RWPE2 (cell line): ENCODE results near the gene MRPL17.

ENCODE experiments used
- ATAC-seq: fragments of 200-7000 bp; cut with Tn5 transposase; 3 replicates; pipeline ENCODE4 v1.9.1; 2021; ENCODE audit warnings: low read depth
- DNase-seq: peaks from one replicate; pipeline ENCODE4 v3.0.0-alpha.2; 2020; ENCODE audit warnings: low spot score
- H3K27ac ChIP-seq: fragments of 450-650 bp; 2 replicates; pipeline ENCODE4 v1.5.1; 2017; ENCODE audit warnings: mild to moderate bottlenecking; ENCODE audit not compliant: poor library complexity, severe bottlenecking
- H3K27me3 ChIP-seq: fragments of 250-450 bp; sonication (Bioruptor Pico); 2 replicates; pipeline ENCODE4 v1.5.1; 2021; ENCODE audit warnings: mild to moderate bottlenecking, moderate library complexity; ENCODE audit not compliant: insufficient read depth, poor library complexity, severe bottlenecking
- H3K36me3 ChIP-seq: fragments of 250-450 bp; sonication (Bioruptor Pico); 2 replicates; pipeline ENCODE4 v1.5.1; 2020; ENCODE audit warnings: low read depth, mild to moderate bottlenecking, moderate library complexity
- H3K4me1 ChIP-seq: fragments of 250-450 bp; sonication (Bioruptor Pico); 2 replicates; pipeline ENCODE4 v1.5.1; 2021; ENCODE audit warnings: mild to moderate bottlenecking, moderate library complexity; ENCODE audit not compliant: insufficient read depth, poor library complexity, severe bottlenecking
- H3K4me3 ChIP-seq: fragments of 250-450 bp; sonication (Bioruptor Pico); 2 replicates; pipeline ENCODE4 v1.5.1; 2021; ENCODE audit warnings: mild to moderate bottlenecking, moderate library complexity; ENCODE audit not compliant: severe bottlenecking
- H3K9me3 ChIP-seq: fragments of 250-450 bp; sonication (Bioruptor Pico); 2 replicates; pipeline ENCODE4 v1.5.1; 2021; ENCODE audit warnings: mild to moderate bottlenecking, moderate library complexity; ENCODE audit not compliant: severe bottlenecking
- CTCF ChIP-seq: fragments of 450-650 bp; IDR thresholded peaks from one replicate; pipeline ENCODE4 v1.5.1; 2017; ENCODE audit warnings: mild to moderate bottlenecking, moderate library complexity; ENCODE audit not compliant: poor library complexity, severe bottlenecking

Gene MRPL17

GRCh38 chr11:6640036-6640984 is 42.8 kb downstream of the MRPL17 start:
- H3K9me3 ChIP-seq, result no peaks in the 10 kb centered on the region
- DNase-seq, result peak; percentile 41
- no peak for ATAC-seq
- no peaks in the 10 kb centered on the region for H3K27me3 ChIP-seq
- no peak for TF ChIP-seq CTCF
- no peak overlapping the region for H3K27ac ChIP-seq
- H3K4me3 ChIP-seq, result no peak overlapping the region
- H3K36me3 ChIP-seq, result no peaks in the 10 kb centered on the region
- H3K4me1 ChIP-seq, result no peaks in the 10 kb centered on the region

GRCh38 chr11:6638429-6638828 is 44.7 kb downstream of the MRPL17 start:
- H3K27me3 ChIP-seq, result no peaks in the 10 kb centered on the region
- ATAC-seq, result 0 out of 3 replicates have a peak, but pooled peaks have one; percentile 16
- H3K36me3 ChIP-seq, result no peaks in the 10 kb centered on the region

GRCh38 chr11:6637871-6638270 is 45.3 kb downstream of the MRPL17 start:
- Histone ChIP-seq H3K36me3 (no peaks in the 10 kb centered on the region), H3K27me3 (no peaks in the 10 kb centered on the region), H3K27ac (no peak overlapping the region), H3K4me1 (no peaks in the 10 kb centered on the region), H3K4me3 (no peak overlapping the region), H3K9me3 (no peaks in the 10 kb centered on the region)
- ATAC-seq (no peak), DNase-seq (no peak)
- TF ChIP-seq CTCF, result no peak

More at GRCh38 chr11:6638429-6638828, 44.7 kb downstream of the MRPL17 start:
- no peak overlapping the region for H3K4me3 ChIP-seq
- no peaks in the 10 kb centered on the region for H3K9me3 ChIP-seq
- TF ChIP-seq CTCF, result no peak
- H3K27ac ChIP-seq, result no peak overlapping the region
- no peak for DNase-seq
- H3K4me1 ChIP-seq, result no peaks in the 10 kb centered on the region

- no peaks in the 10 kb centered on the region for H3K27me3 ChIP-seq
- TF ChIP-seq CTCF, result no peak
- H3K4me1 ChIP-seq, result no peaks in the 10 kb centered on the region
- no peak overlapping the region for H3K4me3 ChIP-seq
- no peaks in the 10 kb centered on the region for H3K36me3 ChIP-seq
- no peaks in the 10 kb centered on the region for H3K9me3 ChIP-seq
- no peak for DNase-seq
- no peak overlapping the region for H3K27ac ChIP-seq
- no peak for ATAC-seq
Observed at GRCh38 chr11:6636480-6636879, 46.7 kb downstream of the MRPL17 start.
